ENCODE data around the gene LRRC23.
"Not testable (repeated sequence)": the region's sequence is repeated elsewhere in the genome, so short reads cannot be mapped to it uniquely, and the experiment has no call there.

The LRRC23 gene

GRCh38 chr12:6873094-6874014 is 31.3 kb upstream of the LRRC23 start, which contains the start of gene SPSB2:
Gene SPSB2 (minus strand): TSS chr12:6873303. CDS start chr12:6872901, 402 bp downstream.
- H3K36me3 ChIP-seq (ENCODE audit: insufficient read depth, low read length) = peaks cover 14% of the 10 kb centered on the region; the same call in 1 of the 2 replicates

DNA sequence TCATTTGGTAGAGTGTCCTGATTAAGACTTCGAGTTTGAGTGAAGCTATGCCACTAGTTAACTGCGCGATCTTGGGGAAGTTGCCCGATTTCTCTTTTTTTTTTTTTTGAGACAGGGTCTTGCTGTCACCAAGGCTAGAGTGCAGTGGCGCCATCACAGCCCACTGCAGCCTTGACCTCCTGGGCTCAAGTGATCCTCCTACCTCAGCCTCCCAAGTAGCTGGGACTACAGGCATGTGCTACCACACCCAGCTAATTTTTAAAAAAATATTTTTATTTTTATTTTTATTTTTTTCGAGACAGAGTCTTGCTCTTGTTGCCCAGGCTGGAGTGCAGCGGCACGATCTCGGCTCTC is 30.6 kb upstream of the LRRC23 start:
- not testable (repeated sequence) for H3K27me3 ChIP-seq (ENCODE audit: insufficient read depth, low read length); H2AFZ ChIP-seq (ENCODE audit: low read length, unreplicated experiment)
- H3K36me3 ChIP-seq (ENCODE audit: insufficient read depth, low read length) = peaks cover 12% of the 10 kb centered on the region; the same call in 1 of the 2 replicates
- H3K79me2 ChIP-seq (ENCODE audit: control insufficient read depth, insufficient read depth, low read length, unreplicated experiment) = peaks cover 15% of the 10 kb centered on the region
- H3K4me1 ChIP-seq (ENCODE audit: control insufficient read depth, insufficient read depth, low read length, unreplicated experiment) = peaks cover 29% of the 10 kb centered on the region
- peak overlapping the region; percentile 50 for H3K27ac ChIP-seq (ENCODE audit: low read depth, low read length)
- H3K4me3 ChIP-seq (ENCODE audit: low read depth, low read length) = peak overlapping the region; percentile 77

More at GRCh38 chr12:6873094-6874014, 31.3 kb upstream of the LRRC23 start, which contains the start of gene SPSB2:
- Histone ChIP-seq H2AFZ (ENCODE audit: low read length, unreplicated experiment) (no peak within 1 kb of the TSS), H3K79me2 (ENCODE audit: control insufficient read depth, insufficient read depth, low read length, unreplicated experiment) (peaks cover 21% of the 10 kb centered on the region), H3K27ac (ENCODE audit: low read depth, low read length) (peak within 1 kb of the TSS; percentile 50), H3K27me3 (ENCODE audit: insufficient read depth, low read length) (no peaks in the 10 kb centered on the region), H3K4me1 (ENCODE audit: control insufficient read depth, insufficient read depth, low read length, unreplicated experiment) (peaks cover 30% of the 10 kb centered on the region), H3K4me3 (ENCODE audit: low read depth, low read length) (peak within 1 kb of the TSS; percentile 77)

GRCh38 chr12:6879824-6880223 is 24.8 kb upstream of the LRRC23 start:
- H3K27ac ChIP-seq (ENCODE audit: low read depth, low read length); H3K27me3 ChIP-seq (ENCODE audit: insufficient read depth, low read length): not testable (repeated sequence)

GRCh38 chr12:6883252-6883651 is 21.4 kb upstream of the LRRC23 start:
- Histone ChIP-seq H3K4me1 (ENCODE audit: control insufficient read depth, insufficient read depth, low read length, unreplicated experiment) (no peaks in the 10 kb centered on the region), H3K27me3 (ENCODE audit: insufficient read depth, low read length) (no peaks in the 10 kb centered on the region), H3K79me2 (ENCODE audit: control insufficient read depth, insufficient read depth, low read length, unreplicated experiment) (no peaks in the 10 kb centered on the region), H2AFZ (ENCODE audit: low read length, unreplicated experiment) (no peak overlapping the region), H3K27ac (ENCODE audit: low read depth, low read length) (no peak overlapping the region), H3K36me3 (ENCODE audit: insufficient read depth, low read length) (0 out of 2 replicates have a peak, but pooled peaks cover 4% of the 10 kb centered on the region), H3K4me3 (ENCODE audit: low read depth, low read length) (no peak overlapping the region)

More at GRCh38 chr12:6879824-6880223, 24.8 kb upstream of the LRRC23 start:
- not testable (repeated sequence) for H2AFZ ChIP-seq (ENCODE audit: low read length, unreplicated experiment); H3K79me2 ChIP-seq (ENCODE audit: control insufficient read depth, insufficient read depth, low read length, unreplicated experiment); H3K4me3 ChIP-seq (ENCODE audit: low read depth, low read length); H3K4me1 ChIP-seq (ENCODE audit: control insufficient read depth, insufficient read depth, low read length, unreplicated experiment); H3K36me3 ChIP-seq (ENCODE audit: insufficient read depth, low read length)

DNA sequence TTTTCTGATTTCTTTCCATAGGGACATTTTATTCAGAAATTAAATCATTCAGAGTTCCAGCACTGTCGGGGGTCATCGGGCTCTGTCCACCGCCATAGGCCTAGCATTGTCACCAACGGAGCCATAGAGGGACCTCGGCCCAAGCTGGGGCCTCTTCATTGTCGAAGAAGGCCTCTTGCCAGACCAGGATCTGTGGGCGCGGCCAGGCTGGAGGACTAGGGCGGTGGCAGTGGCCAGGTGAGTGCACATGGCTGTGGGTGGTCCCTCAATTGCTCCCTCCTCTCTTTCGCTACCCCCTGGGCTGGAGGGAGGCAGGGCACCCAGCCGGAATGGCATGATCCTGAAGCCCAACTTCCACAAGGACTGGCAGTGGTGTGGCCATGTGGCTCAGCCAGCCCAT is 20.9 kb upstream of the LRRC23 start:
- Histone ChIP-seq H3K4me3 (ENCODE audit: low read depth, low read length) (no peak overlapping the region), H3K27ac (ENCODE audit: low read depth, low read length) (no peak overlapping the region), H3K79me2 (ENCODE audit: control insufficient read depth, insufficient read depth, low read length, unreplicated experiment) (no peaks in the 10 kb centered on the region), H3K36me3 (ENCODE audit: insufficient read depth, low read length) (0 out of 2 replicates have a peak, but pooled peaks cover 4% of the 10 kb centered on the region), H3K27me3 (ENCODE audit: insufficient read depth, low read length) (no peaks in the 10 kb centered on the region), H3K4me1 (ENCODE audit: control insufficient read depth, insufficient read depth, low read length, unreplicated experiment) (no peaks in the 10 kb centered on the region), H2AFZ (ENCODE audit: low read length, unreplicated experiment) (no peak overlapping the region)

- H3K79me2 ChIP-seq (ENCODE audit: control insufficient read depth, insufficient read depth, low read length, unreplicated experiment) = no peaks in the 10 kb centered on the region
- H2AFZ ChIP-seq (ENCODE audit: low read length, unreplicated experiment) = no peak overlapping the region
- H3K36me3 ChIP-seq (ENCODE audit: insufficient read depth, low read length) = 0 out of 2 replicates have a peak, but pooled peaks cover 4% of the 10 kb centered on the region
- no peaks in the 10 kb centered on the region for H3K4me1 ChIP-seq (ENCODE audit: control insufficient read depth, insufficient read depth, low read length, unreplicated experiment)
- no peak overlapping the region for H3K27ac ChIP-seq (ENCODE audit: low read depth, low read length)
- no peak overlapping the region for H3K4me3 ChIP-seq (ENCODE audit: low read depth, low read length)
- no peaks in the 10 kb centered on the region for H3K27me3 ChIP-seq (ENCODE audit: insufficient read depth, low read length)
Measured at GRCh38 chr12:6884539-6884938, 20.1 kb upstream of the LRRC23 start.

DNA sequence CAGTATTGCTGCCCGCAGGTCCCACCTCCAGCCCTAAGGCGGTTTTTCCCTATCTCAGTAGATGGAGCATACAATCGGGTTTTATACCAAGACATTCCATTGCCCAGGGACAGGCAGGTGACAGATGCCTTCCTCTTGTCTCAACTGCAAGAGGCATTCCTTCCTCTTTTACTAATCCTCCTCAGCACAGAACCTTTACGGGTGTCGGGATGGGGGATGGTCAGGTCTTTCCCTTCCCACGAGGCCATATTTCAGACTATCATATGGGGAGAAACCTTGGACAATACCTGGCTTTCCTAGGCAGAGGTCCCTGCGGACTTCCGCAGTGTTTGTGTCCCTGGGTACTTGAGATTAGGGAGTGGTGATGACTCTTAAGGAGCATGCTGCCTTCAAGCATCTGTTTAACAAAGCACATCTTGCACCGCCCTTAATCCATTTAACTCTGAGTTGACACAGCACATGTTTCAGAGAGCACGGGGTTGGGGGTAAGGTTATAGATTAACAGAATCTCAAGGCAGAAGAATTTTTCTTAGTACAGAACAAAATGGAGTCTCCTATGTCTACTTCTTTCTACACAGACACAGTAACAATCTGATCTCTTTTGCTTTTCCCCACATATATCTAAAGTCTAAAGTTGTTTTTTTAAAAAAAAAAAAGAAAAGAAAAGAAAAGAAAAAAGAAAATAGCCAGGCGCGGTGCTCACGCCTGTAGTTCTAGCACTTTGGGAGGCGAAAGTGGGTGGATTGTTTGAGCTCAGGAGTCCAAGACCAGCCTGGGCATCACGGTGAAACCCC is 18.2 kb upstream of the LRRC23 start:
- H3K36me3 ChIP-seq (ENCODE audit: insufficient read depth, low read length); H3K27ac ChIP-seq (ENCODE audit: low read depth, low read length); H2AFZ ChIP-seq (ENCODE audit: low read length, unreplicated experiment); H3K27me3 ChIP-seq (ENCODE audit: insufficient read depth, low read length); H3K79me2 ChIP-seq (ENCODE audit: control insufficient read depth, insufficient read depth, low read length, unreplicated experiment); H3K4me3 ChIP-seq (ENCODE audit: low read depth, low read length); H3K4me1 ChIP-seq (ENCODE audit: control insufficient read depth, insufficient read depth, low read length, unreplicated experiment): not testable (repeated sequence)

GRCh38 chr12:6887460-6887859 is 17.2 kb upstream of the LRRC23 start:
- 0 out of 2 replicates have a peak, but pooled peaks cover 4% of the 10 kb centered on the region for H3K36me3 ChIP-seq (ENCODE audit: insufficient read depth, low read length)
- no peak overlapping the region for H2AFZ ChIP-seq (ENCODE audit: low read length, unreplicated experiment)
- no peaks in the 10 kb centered on the region for H3K79me2 ChIP-seq (ENCODE audit: control insufficient read depth, insufficient read depth, low read length, unreplicated experiment)
- no peaks in the 10 kb centered on the region for H3K27me3 ChIP-seq (ENCODE audit: insufficient read depth, low read length)
- no peak overlapping the region for H3K4me3 ChIP-seq (ENCODE audit: low read depth, low read length)
- no peak overlapping the region for H3K27ac ChIP-seq (ENCODE audit: low read depth, low read length)
- peaks cover 12% of the 10 kb centered on the region for H3K4me1 ChIP-seq (ENCODE audit: control insufficient read depth, insufficient read depth, low read length, unreplicated experiment)

DNA sequence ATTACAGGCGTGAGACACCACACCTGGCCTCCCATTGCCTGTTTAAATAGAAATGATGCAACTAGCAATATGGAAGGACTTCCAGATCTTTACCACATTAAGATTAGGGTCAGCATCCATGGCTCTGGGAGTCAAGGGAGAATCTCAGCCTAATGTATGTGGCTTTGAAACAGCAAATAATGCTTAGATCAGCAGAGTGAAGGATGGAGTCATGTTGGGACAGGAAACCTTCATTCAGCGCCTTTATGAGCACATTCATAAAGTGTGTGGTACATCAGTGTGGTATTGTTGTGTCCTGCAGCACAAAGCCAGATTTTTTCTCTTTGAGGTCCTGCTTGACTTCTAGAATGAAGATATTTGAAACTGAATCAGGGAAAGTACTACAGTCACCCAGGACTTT is 16.3 kb upstream of the LRRC23 start:
- Histone ChIP-seq H3K36me3 (ENCODE audit: insufficient read depth, low read length) (0 out of 2 replicates have a peak, but pooled peaks cover 4% of the 10 kb centered on the region), H2AFZ (ENCODE audit: low read length, unreplicated experiment) (no peak overlapping the region), H3K4me1 (ENCODE audit: control insufficient read depth, insufficient read depth, low read length, unreplicated experiment) (peaks cover 12% of the 10 kb centered on the region), H3K27me3 (ENCODE audit: insufficient read depth, low read length) (no peaks in the 10 kb centered on the region), H3K79me2 (ENCODE audit: control insufficient read depth, insufficient read depth, low read length, unreplicated experiment) (no peaks in the 10 kb centered on the region), H3K27ac (ENCODE audit: low read depth, low read length) (no peak overlapping the region), H3K4me3 (ENCODE audit: low read depth, low read length) (no peak overlapping the region)

- not testable (repeated sequence) for H2AFZ ChIP-seq (ENCODE audit: low read length, unreplicated experiment); H3K27ac ChIP-seq (ENCODE audit: low read depth, low read length); H3K27me3 ChIP-seq (ENCODE audit: insufficient read depth, low read length); H3K36me3 ChIP-seq (ENCODE audit: insufficient read depth, low read length); H3K79me2 ChIP-seq (ENCODE audit: control insufficient read depth, insufficient read depth, low read length, unreplicated experiment); H3K4me3 ChIP-seq (ENCODE audit: low read depth, low read length)
- peaks cover 12% of the 10 kb centered on the region for H3K4me1 ChIP-seq (ENCODE audit: control insufficient read depth, insufficient read depth, low read length, unreplicated experiment)
Measured at GRCh38 chr12:6888794-6889193, 15.8 kb upstream of the LRRC23 start.

Data from ACC112 (cell line).